ENCODE results near the gene GPC6. TPM values are rescaled to one million over a fixed set of nuclear protein-coding genes. Genes with fewer than 3 reads are reported as not detected.

GPC6 gene
- total and polyA plus RNA-seq, 4 donors, result 5.9 to 29.1 (median 18.2) TPM

- no peaks in the 10 kb centered on the region for H3K36me3 ChIP-seq (ENCODE audit: control insufficient read depth in 4 of 4, insufficient read depth in 3 of 4, low read depth in 1 of 4, low read length in 3 of 4)
- no peak for DNase-seq (ENCODE audit: low spot score)
- no peak overlapping the region for H3K27ac ChIP-seq (ENCODE audit: low read depth in 1 of 2, low read length in 2 of 2)
- no peaks in the 10 kb centered on the region for H3K9me3 ChIP-seq (ENCODE audit: control insufficient read depth in 4 of 4, low read length in 3 of 4)
- TF ChIP-seq YY1 (IDR thresholded peaks at IDR 0.05), result no peak
- no peak for TF ChIP-seq RAD21 (IDR thresholded peaks at IDR 0.05)
- TF ChIP-seq ZBTB33 (IDR thresholded peaks at IDR 0.05), result no peak
- no peak for TF ChIP-seq SP1 (IDR thresholded peaks at IDR 0.05)
- TF ChIP-seq JUND (IDR thresholded peaks at IDR 0.05), result peak in 1 of 2 donors; percentile 28
- TF ChIP-seq FOXA2 (IDR thresholded peaks at IDR 0.05), result no peak
- no peak for TF ChIP-seq HNF4G (IDR thresholded peaks at IDR 0.05)
- no peaks in the 10 kb centered on the region for H3K27me3 ChIP-seq (ENCODE audit: control insufficient read depth in 4 of 4, insufficient read depth in 4 of 4, low read length in 3 of 4)
- H3K9ac ChIP-seq (ENCODE audit: low read depth in 1 of 2, low read length in 2 of 2), result no peak overlapping the region
- H3K4me3 ChIP-seq (ENCODE audit: low read depth in 1 of 3, low read length in 3 of 3), result no peak overlapping the region
- H3K4me1 ChIP-seq (ENCODE audit: control insufficient read depth in 4 of 4, insufficient read depth in 4 of 4, low read length in 3 of 4), result no peaks in the 10 kb centered on the region
Measured at GRCh38 chr13:93290503-93290902, 63.9 kb downstream of the GPC6 start.

- H3K9me3 ChIP-seq (ENCODE audit: control insufficient read depth in 4 of 4, low read length in 3 of 4), result no peaks in the 10 kb centered on the region
- no peak for DNase-seq (ENCODE audit: low spot score)
- TF ChIP-seq REST (IDR thresholded peaks at IDR 0.05), result no peak
- no peak for TF ChIP-seq NR2F2 (IDR thresholded peaks at IDR 0.05)
- no peak for TF ChIP-seq JUND (IDR thresholded peaks at IDR 0.05)
- TF ChIP-seq FOXA1 (IDR thresholded peaks at IDR 0.05), result no peak
- TF ChIP-seq MAX (IDR thresholded peaks at IDR 0.05), result no peak
- TF ChIP-seq GABPA (IDR thresholded peaks at IDR 0.05 in 1 of 2, conservative IDR thresholded peaks at IDR 0.05 in 1 of 2), result no peak
- no peak for TF ChIP-seq TAF1 (conservative IDR thresholded peaks at IDR 0.05)
- no peak for TF ChIP-seq SP1 (IDR thresholded peaks at IDR 0.05)
- TF ChIP-seq EGR1 (IDR thresholded peaks at IDR 0.05; ENCODE audit: low read depth in 2 of 2), result no peak
- no peak for TF ChIP-seq FOXA2 (IDR thresholded peaks at IDR 0.05)
- no peak for TF ChIP-seq HNF4A (conservative IDR thresholded peaks at IDR 0.05)
- H3K4me1 ChIP-seq (ENCODE audit: control insufficient read depth in 4 of 4, insufficient read depth in 4 of 4, low read length in 3 of 4), result no peaks in the 10 kb centered on the region
- 86% methylated on average over 1 of the region's 1 CpG for WGBS
- H3K27me3 ChIP-seq (ENCODE audit: control insufficient read depth in 4 of 4, insufficient read depth in 4 of 4, low read length in 3 of 4), result no peaks in the 10 kb centered on the region
- H3K9ac ChIP-seq (ENCODE audit: low read depth in 1 of 2, low read length in 2 of 2), result no peak overlapping the region
- no peaks in the 10 kb centered on the region for H3K36me3 ChIP-seq (ENCODE audit: control insufficient read depth in 4 of 4, insufficient read depth in 3 of 4, low read depth in 1 of 4, low read length in 3 of 4)
- H3K27ac ChIP-seq (ENCODE audit: low read depth in 1 of 2, low read length in 2 of 2), result no peak overlapping the region
- H3K4me3 ChIP-seq (ENCODE audit: low read depth in 1 of 3, low read length in 3 of 3), result no peak overlapping the region
Measured at GRCh38 chr13:93292366-93292765, 65.8 kb downstream of the GPC6 start.

- no peak for DNase-seq (ENCODE audit: low spot score)
- 66% methylated on average over 1 of the region's 1 CpG for WGBS
- Histone ChIP-seq H3K4me3 (ENCODE audit: low read depth in 1 of 3, low read length in 3 of 3) (no peak overlapping the region), H3K4me1 (ENCODE audit: control insufficient read depth in 4 of 4, insufficient read depth in 4 of 4, low read length in 3 of 4) (no peaks in the 10 kb centered on the region), H3K27ac (ENCODE audit: low read depth in 1 of 2, low read length in 2 of 2) (no peak overlapping the region), H3K9me3 (ENCODE audit: control insufficient read depth in 4 of 4, low read length in 3 of 4) (no peaks in the 10 kb centered on the region), H3K36me3 (ENCODE audit: control insufficient read depth in 4 of 4, insufficient read depth in 3 of 4, low read depth in 1 of 4, low read length in 3 of 4) (no peaks in the 10 kb centered on the region), H3K27me3 (ENCODE audit: control insufficient read depth in 4 of 4, insufficient read depth in 4 of 4, low read length in 3 of 4) (no peaks in the 10 kb centered on the region), H3K9ac (ENCODE audit: low read depth in 1 of 2, low read length in 2 of 2) (no peak overlapping the region)
- TF ChIP-seq SP1 (IDR thresholded peaks at IDR 0.05) (no peak), EGR1 (IDR thresholded peaks at IDR 0.05; ENCODE audit: low read depth in 2 of 2) (no peak), HNF4G (IDR thresholded peaks at IDR 0.05) (no peak), CTCF (IDR thresholded peaks at IDR 0.05; ENCODE audit: low read depth, low read length, missing input control) (no peak), MAX (IDR thresholded peaks at IDR 0.05) (no peak), GABPA (IDR thresholded peaks at IDR 0.05 in 1 of 2, conservative IDR thresholded peaks at IDR 0.05 in 1 of 2) (no peak)
Measured at GRCh38 chr13:93293710-93294109, 67.1 kb downstream of the GPC6 start.

Data from liver (tissue), 9 donors.